HepG2 (cell line): ENCODE data around the gene PRKACB.

Experiments used
- DBP ChIP-seq: sonication (generic); formaldehyde crosslinking; IDR thresholded peaks from 2 replicates; pipeline ENCODE4 v1.4.0; 2020; ENCODE audit warnings: missing genetic modification reagents; ENCODE audit errors: not compliant biosample characterization
- KDM5A ChIP-seq: fragments of 200-600 bp; sonication (generic); IDR thresholded peaks from 2 replicates; pipeline ENCODE4 v1.7.0; 2018; ENCODE audit warnings: antibody characterized with exemption, mild to moderate bottlenecking, low read length, borderline replicate concordance
- MED13 ChIP-seq: sonication (generic); formaldehyde crosslinking; IDR thresholded peaks from 2 replicates; pipeline ENCODE4 v1.5.0; 2020; ENCODE audit warnings: missing genetic modification reagents
- NFATC3 ChIP-seq: sonication (generic); formaldehyde crosslinking; IDR thresholded peaks from 2 replicates; pipeline ENCODE4 v1.5.1; 2020; ENCODE audit warnings: mild to moderate bottlenecking, missing genetic modification reagents
- POLR2A ChIP-seq, 2 experiments: IDR thresholded peaks; 2 replicates each; pipeline ENCODE4 v1.6.1; 2011; ENCODE audit warnings: low read depth in 2 of 2, low read length in 2 of 2, mild to moderate bottlenecking in 1 of 2, moderate library complexity in 1 of 2; ENCODE audit not compliant: insufficient read depth in 1 of 2
- SMAD3 ChIP-seq: sonication (generic); formaldehyde crosslinking; IDR thresholded peaks from 2 replicates; pipeline ENCODE4 v1.4.0; 2020; ENCODE audit warnings: missing genetic modification reagents

GRCh38 chr1:84259989-84260388 lies 115.9 kb downstream of the PRKACB start:
- TF ChIP-seq NFATC3 (CRISPR knock-in tag) (no peak), POLR2A (IDR thresholded peaks at IDR 0.05; ENCODE audit: insufficient read depth in 1 of 2, low read depth in 2 of 2, low read length in 2 of 2) (no peak), DBP (CRISPR knock-in tag) (no peak), SMAD3 (CRISPR knock-in tag) (no peak), MED13 (CRISPR knock-in tag) (no peak), KDM5A (no peak)
